HFF-Myc (cell line): ENCODE results near the gene GPBP1.
"Not testable (repeated sequence)": the region's sequence is repeated elsewhere in the genome, so short reads cannot be mapped to it uniquely, and the experiment has no call there.

Experiments
- DNase-seq: peaks from one replicate; pipeline ENCODE4 v3.0.0-alpha.2; 2011; ENCODE audit warnings: low read depth; ENCODE audit errors: extremely low read depth
- H3K4me3 ChIP-seq: replicated peaks from 2 replicates; pipeline ENCODE4 v1.5.1; 2011; ENCODE audit warnings: low read depth, mild to moderate bottlenecking, control low read depth, low read length
- CTCF ChIP-seq: IDR thresholded peaks from 2 replicates; pipeline ENCODE4 v1.5.1; 2012; ENCODE audit warnings: mild to moderate bottlenecking, low read depth, low read length, control low read depth; ENCODE audit errors: missing control alignments

GPBP1 gene

GRCh38 chr5:57177479-57178156 lies 3.8 kb downstream of the GPBP1 start:
- H3K4me3 ChIP-seq = peak overlapping the region; percentile 95
- no peak for DNase-seq
- TF ChIP-seq CTCF = no peak

- H3K4me3 ChIP-seq = peak overlapping the region; percentile 95
- not testable (repeated sequence) for DNase-seq
Measured at GRCh38 chr5:57178238-57178637, 4.4 kb downstream of the GPBP1 start.

GRCh38 chr5:57179262-57180200 lies 5.7 kb downstream of the GPBP1 start:
- H3K4me3 ChIP-seq = peak overlapping the region; percentile 95
- no peak for TF ChIP-seq CTCF
- DNase-seq = no peak

GRCh38 chr5:57181154-57181553 lies 7.3 kb downstream of the GPBP1 start:
- no peak overlapping the region for H3K4me3 ChIP-seq
- TF ChIP-seq CTCF = no peak
- DNase-seq = no peak

- DNase-seq = no peak
- TF ChIP-seq CTCF = no peak
- no peak overlapping the region for H3K4me3 ChIP-seq
Measured at GRCh38 chr5:57184322-57184721, 10.5 kb downstream of the GPBP1 start.

GRCh38 chr5:57185313-57185712 lies 11.5 kb downstream of the GPBP1 start:
- no peak for TF ChIP-seq CTCF
- no peak overlapping the region for H3K4me3 ChIP-seq

GRCh38 chr5:57186194-57186593 lies 12.3 kb downstream of the GPBP1 start:
- DNase-seq = no peak
- TF ChIP-seq CTCF = no peak
- H3K4me3 ChIP-seq = no peak overlapping the region

More at GRCh38 chr5:57185313-57185712, 11.5 kb downstream of the GPBP1 start:
- DNase-seq = no peak

- not testable (repeated sequence) for DNase-seq
Measured at GRCh38 chr5:57187977-57188376, 14.1 kb downstream of the GPBP1 start.

More at GRCh38 chr5:57187977-57188376, 14.1 kb downstream of the GPBP1 start:
- not testable (repeated sequence) for H3K4me3 ChIP-seq
